ENCODE results near the gene ST8SIA6.
A peak's percentile ranks its signal among the peaks of the same experiment; 100 is the strongest.

Gene ST8SIA6

GRCh38 chr10:17418249-17418648 is 36.1 kb downstream of the ST8SIA6 start:
- Histone ChIP-seq H3K79me1 (ENCODE audit: low read length) (no peaks in the 10 kb centered on the region), H3K36me3 (ENCODE audit: control insufficient read depth in 1 of 2, insufficient read depth in 2 of 2, low read length in 2 of 2) (no peaks in the 10 kb centered on the region), H3K18ac (ENCODE audit: low read length) (no peak overlapping the region), H3K4ac (ENCODE audit: low read depth, low read length) (no peak overlapping the region), H4K8ac (ENCODE audit: low read depth, low read length) (no peak overlapping the region), H3K4me2 (ENCODE audit: low read length) (no peak overlapping the region), H2BK5ac (ENCODE audit: low read depth, low read length, poor library complexity) (no peak overlapping the region), H3K4me1 (ENCODE audit: control insufficient read depth in 1 of 2, insufficient read depth in 2 of 2, low read length in 2 of 2) (no peaks in the 10 kb centered on the region), H4K12ac (ENCODE audit: low read depth, low read length) (no peak overlapping the region), H2AFZ (ENCODE audit: insufficient read depth, low read length, poor library complexity) (no peak overlapping the region), H2AK5ac (ENCODE audit: low read length) (no peak overlapping the region), H3K9ac (ENCODE audit: low read length) (no peak overlapping the region), H2BK120ac (ENCODE audit: insufficient read depth, low read length, poor library complexity) (no peak overlapping the region), H3K14ac (ENCODE audit: low read length) (no peak overlapping the region), H4K91ac (ENCODE audit: low read depth, low read length) (no peak overlapping the region), H3K4me3 (ENCODE audit: low read depth, low read length) (no peak overlapping the region), H3K23ac (ENCODE audit: low read length) (no peak overlapping the region), H3K27ac (ENCODE audit: low read depth, low read length) (no peak overlapping the region), H3K9me3 (ENCODE audit: insufficient read depth, low read depth, low read length) (no peaks in the 10 kb centered on the region), H2BK12ac (ENCODE audit: low read length) (no peak overlapping the region), H3K27me3 (ENCODE audit: insufficient read depth, low read length) (no peaks in the 10 kb centered on the region), H3K79me2 (ENCODE audit: control insufficient read depth, insufficient read depth, low read length, poor library complexity) (no peaks in the 10 kb centered on the region)
- WGBS (ENCODE audit: extremely low coverage, insufficient coverage, insufficient read length), result no CpG with 5 or more reads among the region's 2 CpGs
- DNase-seq, result peak in 1 of 2 donors; percentile 46

GRCh38 chr10:17416442-17417211 is 37.8 kb downstream of the ST8SIA6 start:
- Histone ChIP-seq H3K23ac (ENCODE audit: low read length) (no peak overlapping the region), H3K4me3 (ENCODE audit: low read depth, low read length) (no peak overlapping the region), H3K4ac (ENCODE audit: low read depth, low read length) (no peak overlapping the region), H2AK5ac (ENCODE audit: low read length) (no peak overlapping the region), H3K36me3 (ENCODE audit: control insufficient read depth in 1 of 2, insufficient read depth in 2 of 2, low read length in 2 of 2) (no peaks in the 10 kb centered on the region), H3K18ac (ENCODE audit: low read length) (no peak overlapping the region), H3K27me3 (ENCODE audit: insufficient read depth, low read length) (no peaks in the 10 kb centered on the region), H2BK5ac (ENCODE audit: low read depth, low read length, poor library complexity) (no peak overlapping the region), H3K4me1 (ENCODE audit: control insufficient read depth in 1 of 2, insufficient read depth in 2 of 2, low read length in 2 of 2) (no peaks in the 10 kb centered on the region), H2BK12ac (ENCODE audit: low read length) (no peak overlapping the region), H4K12ac (ENCODE audit: low read depth, low read length) (no peak overlapping the region), H4K8ac (ENCODE audit: low read depth, low read length) (no peak overlapping the region), H3K79me2 (ENCODE audit: control insufficient read depth, insufficient read depth, low read length, poor library complexity) (no peaks in the 10 kb centered on the region), H3K27ac (ENCODE audit: low read depth, low read length) (no peak overlapping the region), H3K9me3 (ENCODE audit: insufficient read depth, low read depth, low read length) (no peaks in the 10 kb centered on the region), H4K91ac (ENCODE audit: low read depth, low read length) (no peak overlapping the region), H3K14ac (ENCODE audit: low read length) (no peak overlapping the region), H2AFZ (ENCODE audit: insufficient read depth, low read length, poor library complexity) (no peak overlapping the region), H3K9ac (ENCODE audit: low read length) (no peak overlapping the region), H2BK120ac (ENCODE audit: insufficient read depth, low read length, poor library complexity) (no peak overlapping the region), H3K79me1 (ENCODE audit: low read length) (no peaks in the 10 kb centered on the region), H3K4me2 (ENCODE audit: low read length) (no peak overlapping the region)
- WGBS (ENCODE audit: extremely low coverage, insufficient coverage, insufficient read length), result no CpG with 5 or more reads among the region's 8 CpGs
- no peak for DNase-seq

GRCh38 chr10:17415046-17415658 is 39.2 kb downstream of the ST8SIA6 start:
- Histone ChIP-seq H3K14ac (ENCODE audit: low read length) (no peak overlapping the region), H2BK12ac (ENCODE audit: low read length) (no peak overlapping the region), H3K9ac (ENCODE audit: low read length) (no peak overlapping the region), H3K23ac (ENCODE audit: low read length) (no peak overlapping the region), H3K9me3 (ENCODE audit: insufficient read depth, low read depth, low read length) (no peaks in the 10 kb centered on the region), H3K27me3 (ENCODE audit: insufficient read depth, low read length) (no peaks in the 10 kb centered on the region), H3K4me3 (ENCODE audit: low read depth, low read length) (no peak overlapping the region), H2BK5ac (ENCODE audit: low read depth, low read length, poor library complexity) (no peak overlapping the region), H3K79me1 (ENCODE audit: low read length) (no peaks in the 10 kb centered on the region), H3K79me2 (ENCODE audit: control insufficient read depth, insufficient read depth, low read length, poor library complexity) (no peaks in the 10 kb centered on the region), H3K4me2 (ENCODE audit: low read length) (no peak overlapping the region), H3K4me1 (ENCODE audit: control insufficient read depth in 1 of 2, insufficient read depth in 2 of 2, low read length in 2 of 2) (no peaks in the 10 kb centered on the region), H3K18ac (ENCODE audit: low read length) (no peak overlapping the region), H3K27ac (ENCODE audit: low read depth, low read length) (no peak overlapping the region), H3K4ac (ENCODE audit: low read depth, low read length) (no peak overlapping the region), H2AK5ac (ENCODE audit: low read length) (no peak overlapping the region), H3K36me3 (ENCODE audit: control insufficient read depth in 1 of 2, insufficient read depth in 2 of 2, low read length in 2 of 2) (no peaks in the 10 kb centered on the region), H4K8ac (ENCODE audit: low read depth, low read length) (no peak overlapping the region), H4K12ac (ENCODE audit: low read depth, low read length) (no peak overlapping the region), H2BK120ac (ENCODE audit: insufficient read depth, low read length, poor library complexity) (no peak overlapping the region), H4K91ac (ENCODE audit: low read depth, low read length) (no peak overlapping the region), H2AFZ (ENCODE audit: insufficient read depth, low read length, poor library complexity) (no peak overlapping the region)
- DNase-seq, result no peak
- 100% methylated on average over 1 of the region's 3 CpGs for WGBS (ENCODE audit: extremely low coverage, insufficient coverage, insufficient read length)

- no peak overlapping the region for H2AK5ac ChIP-seq (ENCODE audit: low read length)
- H3K79me2 ChIP-seq (ENCODE audit: control insufficient read depth, insufficient read depth, low read length, poor library complexity), result no peaks in the 10 kb centered on the region
- no peak overlapping the region for H4K12ac ChIP-seq (ENCODE audit: low read depth, low read length)
- no peak overlapping the region for H3K4me3 ChIP-seq (ENCODE audit: low read depth, low read length)
- no peak overlapping the region for H2BK5ac ChIP-seq (ENCODE audit: low read depth, low read length, poor library complexity)
- H3K36me3 ChIP-seq (ENCODE audit: control insufficient read depth in 1 of 2, insufficient read depth in 2 of 2, low read length in 2 of 2), result no peaks in the 10 kb centered on the region
- no peak for DNase-seq
- H2BK12ac ChIP-seq (ENCODE audit: low read length), result no peak overlapping the region
- H3K4ac ChIP-seq (ENCODE audit: low read depth, low read length), result no peak overlapping the region
- no peaks in the 10 kb centered on the region for H3K27me3 ChIP-seq (ENCODE audit: insufficient read depth, low read length)
- no CpG with 5 or more reads among the region's 1 CpG for WGBS (ENCODE audit: extremely low coverage, insufficient coverage, insufficient read length)
- no peaks in the 10 kb centered on the region for H3K4me1 ChIP-seq (ENCODE audit: control insufficient read depth in 1 of 2, insufficient read depth in 2 of 2, low read length in 2 of 2)
- H3K9me3 ChIP-seq (ENCODE audit: insufficient read depth, low read depth, low read length), result no peaks in the 10 kb centered on the region
- H3K9ac ChIP-seq (ENCODE audit: low read length), result no peak overlapping the region
- H2BK120ac ChIP-seq (ENCODE audit: insufficient read depth, low read length, poor library complexity), result no peak overlapping the region
- no peak overlapping the region for H2AFZ ChIP-seq (ENCODE audit: insufficient read depth, low read length, poor library complexity)
- no peak overlapping the region for H4K8ac ChIP-seq (ENCODE audit: low read depth, low read length)
- no peak overlapping the region for H3K14ac ChIP-seq (ENCODE audit: low read length)
- H4K91ac ChIP-seq (ENCODE audit: low read depth, low read length), result no peak overlapping the region
- H3K23ac ChIP-seq (ENCODE audit: low read length), result no peak overlapping the region
- H3K27ac ChIP-seq (ENCODE audit: low read depth, low read length), result no peak overlapping the region
- no peak overlapping the region for H3K4me2 ChIP-seq (ENCODE audit: low read length)
- H3K18ac ChIP-seq (ENCODE audit: low read length), result no peak overlapping the region
- H3K79me1 ChIP-seq (ENCODE audit: low read length), result no peaks in the 10 kb centered on the region
Observed at GRCh38 chr10:17414484-17414883, 39.9 kb downstream of the ST8SIA6 start.
